WTC11 (cell line): Measurements from ENCODE around the gene RHPN2.

Experiments
- CBFB ChIP-seq: sonication (generic); formaldehyde crosslinking; IDR thresholded peaks from 2 replicates; pipeline ENCODE4 v1.8.1; 2022; ENCODE audit warnings: mild to moderate bottlenecking, low read depth, missing genetic modification reagents
- ELF4 ChIP-seq: sonication (generic); formaldehyde crosslinking; IDR thresholded peaks from 2 replicates; pipeline ENCODE4 v1.8.1; 2022; ENCODE audit warnings: low read depth, mild to moderate bottlenecking, moderate library complexity, missing genetic modification reagents
- ETV6 ChIP-seq: sonication (generic); formaldehyde crosslinking; IDR thresholded peaks from 2 replicates; pipeline ENCODE4 v1.8.1; 2022; ENCODE audit warnings: mild to moderate bottlenecking, missing genetic modification reagents
- SMAD4 ChIP-seq: sonication (generic); formaldehyde crosslinking; IDR thresholded peaks from 2 replicates; pipeline ENCODE4 v1.8.0; 2022; ENCODE audit warnings: mild to moderate bottlenecking, missing genetic modification reagents
- ZNF138 ChIP-seq: sonication (generic); formaldehyde crosslinking; conservative IDR thresholded peaks from 2 replicates; pipeline ENCODE4 v1.8.1; 2022; ENCODE audit warnings: mild to moderate bottlenecking, moderate library complexity, missing genetic modification reagents
- TF ChIP-seq, protein P1 (sequence below): sonication (generic); formaldehyde crosslinking; conservative IDR thresholded peaks from 2 replicates; pipeline ENCODE4 v1.8.1; 2022; ENCODE audit warnings: mild to moderate bottlenecking, missing genetic modification reagents
- TF ChIP-seq, protein P2 (sequence below): sonication (generic); formaldehyde crosslinking; IDR thresholded peaks from 2 replicates; pipeline ENCODE4 v1.8.0; 2023; ENCODE audit warnings: missing genetic modification reagents
- TF ChIP-seq, protein P3 (sequence below): sonication (generic); formaldehyde crosslinking; IDR thresholded peaks from 2 replicates; pipeline ENCODE4 v1.8.0; 2022; ENCODE audit warnings: mild to moderate bottlenecking, missing genetic modification reagents
- TF ChIP-seq, protein P4 (sequence below): fragments of 200-600 bp; IDR thresholded peaks from 2 replicates; pipeline ENCODE4 v1.8.0; 2022; ENCODE audit warnings: antibody characterized with exemption
- TF ChIP-seq, protein P5 (sequence below): sonication (generic); formaldehyde crosslinking; IDR thresholded peaks from 2 replicates; pipeline ENCODE4 v1.8.1; 2022; ENCODE audit warnings: mild to moderate bottlenecking, moderate library complexity, missing genetic modification reagents
- TF ChIP-seq, protein P6 (sequence below): sonication (generic); formaldehyde crosslinking; IDR thresholded peaks from 2 replicates; pipeline ENCODE4 v1.8.1; 2023; ENCODE audit warnings: mild to moderate bottlenecking, missing genetic modification reagents, moderate library complexity
- TF ChIP-seq, protein P7 (sequence below): sonication (generic); formaldehyde crosslinking; IDR thresholded peaks from 2 replicates; pipeline ENCODE4 v1.8.0; 2022; ENCODE audit warnings: mild to moderate bottlenecking, missing genetic modification reagents
- TF ChIP-seq, protein P8 (sequence below): sonication (generic); formaldehyde crosslinking; IDR thresholded peaks from 2 replicates; pipeline ENCODE4 v1.8.0; 2022; ENCODE audit warnings: mild to moderate bottlenecking, missing genetic modification reagents
- TF ChIP-seq, protein P9 (sequence below): sonication (generic); formaldehyde crosslinking; IDR thresholded peaks from 2 replicates; pipeline ENCODE4 v1.8.1; 2023; ENCODE audit warnings: mild to moderate bottlenecking, missing genetic modification reagents

DNA sequence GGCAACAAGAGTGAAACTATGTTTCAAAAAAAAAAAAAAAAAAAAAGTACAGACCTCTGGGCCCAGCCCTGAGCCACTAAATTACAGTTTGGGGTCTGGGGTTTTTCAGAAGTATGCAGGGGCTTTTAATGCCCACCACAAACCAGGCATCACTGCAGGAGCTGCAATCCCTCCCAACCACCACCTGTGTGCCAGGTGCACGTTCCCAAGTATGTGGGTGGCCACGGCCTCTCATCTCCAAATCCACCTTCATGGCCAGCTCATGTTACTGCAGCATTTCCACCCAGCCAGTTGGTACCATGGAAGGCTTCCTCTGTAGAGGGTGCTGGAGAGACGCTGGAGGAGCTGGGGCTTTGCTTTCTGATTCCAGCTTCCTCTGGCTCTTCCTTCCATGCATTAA is 119.4 kb downstream of the RHPN2 start:
- TF ChIP-seq, protein P1, sequence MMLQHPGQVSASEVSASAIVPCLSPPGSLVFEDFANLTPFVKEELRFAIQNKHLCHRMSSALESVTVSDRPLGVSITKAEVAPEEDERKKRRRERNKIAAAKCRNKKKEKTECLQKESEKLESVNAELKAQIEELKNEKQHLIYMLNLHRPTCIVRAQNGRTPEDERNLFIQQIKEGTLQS, result no peak
- TF ChIP-seq, protein P2, sequence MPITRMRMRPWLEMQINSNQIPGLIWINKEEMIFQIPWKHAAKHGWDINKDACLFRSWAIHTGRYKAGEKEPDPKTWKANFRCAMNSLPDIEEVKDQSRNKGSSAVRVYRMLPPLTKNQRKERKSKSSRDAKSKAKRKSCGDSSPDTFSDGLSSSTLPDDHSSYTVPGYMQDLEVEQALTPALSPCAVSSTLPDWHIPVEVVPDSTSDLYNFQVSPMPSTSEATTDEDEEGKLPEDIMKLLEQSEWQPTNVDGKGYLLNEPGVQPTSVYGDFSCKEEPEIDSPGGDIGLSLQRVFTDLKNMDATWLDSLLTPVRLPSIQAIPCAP, result no peak
- TF ChIP-seq, protein P3, sequence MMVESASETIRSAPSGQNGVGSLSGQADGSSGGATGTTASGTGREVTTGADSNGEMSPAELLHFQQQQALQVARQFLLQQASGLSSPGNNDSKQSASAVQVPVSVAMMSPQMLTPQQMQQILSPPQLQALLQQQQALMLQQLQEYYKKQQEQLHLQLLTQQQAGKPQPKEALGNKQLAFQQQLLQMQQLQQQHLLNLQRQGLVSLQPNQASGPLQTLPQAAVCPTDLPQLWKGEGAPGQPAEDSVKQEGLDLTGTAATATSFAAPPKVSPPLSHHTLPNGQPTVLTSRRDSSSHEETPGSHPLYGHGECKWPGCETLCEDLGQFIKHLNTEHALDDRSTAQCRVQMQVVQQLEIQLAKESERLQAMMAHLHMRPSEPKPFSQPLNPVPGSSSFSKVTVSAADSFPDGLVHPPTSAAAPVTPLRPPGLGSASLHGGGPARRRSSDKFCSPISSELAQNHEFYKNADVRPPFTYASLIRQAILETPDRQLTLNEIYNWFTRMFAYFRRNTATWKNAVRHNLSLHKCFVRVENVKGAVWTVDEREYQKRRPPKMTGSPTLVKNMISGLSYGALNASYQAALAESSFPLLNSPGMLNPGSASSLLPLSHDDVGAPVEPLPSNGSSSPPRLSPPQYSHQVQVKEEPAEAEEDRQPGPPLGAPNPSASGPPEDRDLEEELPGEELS (CRISPR knock-in tag), result no peak
- TF ChIP-seq, protein P4, sequence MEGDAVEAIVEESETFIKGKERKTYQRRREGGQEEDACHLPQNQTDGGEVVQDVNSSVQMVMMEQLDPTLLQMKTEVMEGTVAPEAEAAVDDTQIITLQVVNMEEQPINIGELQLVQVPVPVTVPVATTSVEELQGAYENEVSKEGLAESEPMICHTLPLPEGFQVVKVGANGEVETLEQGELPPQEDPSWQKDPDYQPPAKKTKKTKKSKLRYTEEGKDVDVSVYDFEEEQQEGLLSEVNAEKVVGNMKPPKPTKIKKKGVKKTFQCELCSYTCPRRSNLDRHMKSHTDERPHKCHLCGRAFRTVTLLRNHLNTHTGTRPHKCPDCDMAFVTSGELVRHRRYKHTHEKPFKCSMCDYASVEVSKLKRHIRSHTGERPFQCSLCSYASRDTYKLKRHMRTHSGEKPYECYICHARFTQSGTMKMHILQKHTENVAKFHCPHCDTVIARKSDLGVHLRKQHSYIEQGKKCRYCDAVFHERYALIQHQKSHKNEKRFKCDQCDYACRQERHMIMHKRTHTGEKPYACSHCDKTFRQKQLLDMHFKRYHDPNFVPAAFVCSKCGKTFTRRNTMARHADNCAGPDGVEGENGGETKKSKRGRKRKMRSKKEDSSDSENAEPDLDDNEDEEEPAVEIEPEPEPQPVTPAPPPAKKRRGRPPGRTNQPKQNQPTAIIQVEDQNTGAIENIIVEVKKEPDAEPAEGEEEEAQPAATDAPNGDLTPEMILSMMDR, result no peak
- TF ChIP-seq, protein P5, sequence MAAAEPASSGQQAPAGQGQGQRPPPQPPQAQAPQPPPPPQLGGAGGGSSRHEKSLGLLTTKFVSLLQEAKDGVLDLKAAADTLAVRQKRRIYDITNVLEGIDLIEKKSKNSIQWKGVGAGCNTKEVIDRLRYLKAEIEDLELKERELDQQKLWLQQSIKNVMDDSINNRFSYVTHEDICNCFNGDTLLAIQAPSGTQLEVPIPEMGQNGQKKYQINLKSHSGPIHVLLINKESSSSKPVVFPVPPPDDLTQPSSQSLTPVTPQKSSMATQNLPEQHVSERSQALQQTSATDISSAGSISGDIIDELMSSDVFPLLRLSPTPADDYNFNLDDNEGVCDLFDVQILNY (CRISPR knock-in tag), result no peak
- TF ChIP-seq ELF4 (CRISPR knock-in tag) (no peak), CBFB (CRISPR knock-in tag) (no peak), SMAD4 (CRISPR knock-in tag) (no peak), ETV6 (CRISPR knock-in tag) (no peak), ZNF138 (CRISPR knock-in tag) (no peak)
- TF ChIP-seq, protein P6, sequence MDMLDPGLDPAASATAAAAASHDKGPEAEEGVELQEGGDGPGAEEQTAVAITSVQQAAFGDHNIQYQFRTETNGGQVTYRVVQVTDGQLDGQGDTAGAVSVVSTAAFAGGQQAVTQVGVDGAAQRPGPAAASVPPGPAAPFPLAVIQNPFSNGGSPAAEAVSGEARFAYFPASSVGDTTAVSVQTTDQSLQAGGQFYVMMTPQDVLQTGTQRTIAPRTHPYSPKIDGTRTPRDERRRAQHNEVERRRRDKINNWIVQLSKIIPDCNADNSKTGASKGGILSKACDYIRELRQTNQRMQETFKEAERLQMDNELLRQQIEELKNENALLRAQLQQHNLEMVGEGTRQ (CRISPR knock-in tag), result no peak
- TF ChIP-seq, protein P7, sequence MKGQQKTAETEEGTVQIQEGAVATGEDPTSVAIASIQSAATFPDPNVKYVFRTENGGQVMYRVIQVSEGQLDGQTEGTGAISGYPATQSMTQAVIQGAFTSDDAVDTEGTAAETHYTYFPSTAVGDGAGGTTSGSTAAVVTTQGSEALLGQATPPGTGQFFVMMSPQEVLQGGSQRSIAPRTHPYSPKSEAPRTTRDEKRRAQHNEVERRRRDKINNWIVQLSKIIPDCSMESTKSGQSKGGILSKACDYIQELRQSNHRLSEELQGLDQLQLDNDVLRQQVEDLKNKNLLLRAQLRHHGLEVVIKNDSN (CRISPR knock-in tag), result no peak
- TF ChIP-seq, protein P8, sequence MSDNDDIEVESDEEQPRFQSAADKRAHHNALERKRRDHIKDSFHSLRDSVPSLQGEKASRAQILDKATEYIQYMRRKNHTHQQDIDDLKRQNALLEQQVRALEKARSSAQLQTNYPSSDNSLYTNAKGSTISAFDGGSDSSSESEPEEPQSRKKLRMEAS, result no peak
- TF ChIP-seq, protein P9, sequence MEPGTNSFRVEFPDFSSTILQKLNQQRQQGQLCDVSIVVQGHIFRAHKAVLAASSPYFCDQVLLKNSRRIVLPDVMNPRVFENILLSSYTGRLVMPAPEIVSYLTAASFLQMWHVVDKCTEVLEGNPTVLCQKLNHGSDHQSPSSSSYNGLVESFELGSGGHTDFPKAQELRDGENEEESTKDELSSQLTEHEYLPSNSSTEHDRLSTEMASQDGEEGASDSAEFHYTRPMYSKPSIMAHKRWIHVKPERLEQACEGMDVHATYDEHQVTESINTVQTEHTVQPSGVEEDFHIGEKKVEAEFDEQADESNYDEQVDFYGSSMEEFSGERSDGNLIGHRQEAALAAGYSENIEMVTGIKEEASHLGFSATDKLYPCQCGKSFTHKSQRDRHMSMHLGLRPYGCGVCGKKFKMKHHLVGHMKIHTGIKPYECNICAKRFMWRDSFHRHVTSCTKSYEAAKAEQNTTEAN (CRISPR knock-in tag), result no peak
